Right lobe of liver (tissue), 6 donors: ENCODE data around the gene KXD1. TPM values are rescaled to one million over a fixed set of nuclear protein-coding genes. Genes with fewer than 3 reads are reported as not detected.

ENCODE experiments used
- ATAC-seq, 4 donors: fragments of 200-7000 bp; cut with Tn5 transposase; one replicate each; pipeline ENCODE4 v1.9.1; 2020; ENCODE audit warnings: mild to moderate bottlenecking in 4 of 4, moderate library complexity in 4 of 4
- DNase-seq, 3 donors: peaks; one replicate each; pipeline ENCODE4 v3.0.0-alpha.2; 2020
- H3K27ac ChIP-seq, 3 donors: fragments of 200-600 bp; one replicate each; pipeline ENCODE4 v1.8.0; 2022
- H3K27me3 ChIP-seq, 2 donors: fragments of 200-600 bp; one replicate each; pipeline ENCODE4 v1.8.0; 2022
- H3K36me3 ChIP-seq, 4 donors: fragments of 200-600 bp; sonication (generic) in 1 of 4; one replicate each; pipeline versions ENCODE4 v1.5.1 to v1.8.0; 2017 to 2022; ENCODE audit warnings: control low read depth in 1 of 4
- H3K4me1 ChIP-seq, 4 donors: fragments of 200-600 bp; sonication (generic) in 1 of 4; one replicate each; pipeline versions ENCODE4 v1.5.1 to v1.8.0; 2017 to 2022; ENCODE audit warnings: control low read depth in 1 of 4
- H3K4me3 ChIP-seq, 3 donors: fragments of 200-600 bp; one replicate each; pipeline ENCODE4 v1.8.0; 2022
- H3K9me3 ChIP-seq, 4 donors: fragments of 200-600 bp; sonication (generic) in 1 of 4; one replicate each; pipeline versions ENCODE4 v1.5.1 to v1.8.0; 2017 to 2022; ENCODE audit warnings: control low read depth in 1 of 4
- CTCF ChIP-seq, 4 donors: fragments of 200-600 bp in 3 of 4; fragments of 450-650 bp in 1 of 4; IDR thresholded peaks; one replicate each; pipeline versions ENCODE4 v1.5.1 to v1.8.0; 2016 to 2022; ENCODE audit warnings: antibody characterized with exemption in 4 of 4, mild to moderate bottlenecking in 2 of 4
- POLR2A ChIP-seq: fragments of 450-650 bp; IDR thresholded peaks from one replicate; pipeline ENCODE4 v1.6.1; 2017; ENCODE audit warnings: antibody characterized with exemption, mild to moderate bottlenecking
- WGBS: methylation state at CpG from one replicate; pipeline ENCODE4 v1.1.6; 2018; ENCODE audit warnings: low coverage, low lambda C conversion rate; ENCODE audit not compliant: insufficient coverage; ENCODE audit errors: missing lambda C conversion rate; 5-methylcytosine and 5-hydroxymethylcytosine counted together
- intact Hi-C, 2 donors: fragments of 100-400 bp; cut with DNase I; formaldehyde crosslinking; loops; one replicate each; pipeline versions ENCODE4 v1.11.2 to v1.14.1; 2022
- total RNA-seq, 6 experiments: library from RNA; depleted of rRNA in 2 of 6; stranded (reverse); fragments of >200 nt in 2 of 6; fragmentation: NEBNext Ultra II Directional in 3 of 6; extraction: Animal tissue kit (Norgen Biotek cat#: 25700) in 3 of 6; gene quantifications; one replicate each; pipeline versions ENCODE4 v1.1.0 to v1.2.4, GENCODE V29; 2016 to 2023
- donor health status: DM: no; HTN: yes; CAD: no.
- donor health status: DM: no; HTN: no; CAD: no.
- donor health status: DM: no; HTN: no; CAD: no.
- donor health status: DM: no; HTN: yes; CAD: no.
- donor health status: DM: no; HTN: yes; CAD: no.

Gene KXD1
- total RNA-seq, 6 experiments from 2014 or later, result 30.2 to 93.0 (median 36.1) TPM

DNA sequence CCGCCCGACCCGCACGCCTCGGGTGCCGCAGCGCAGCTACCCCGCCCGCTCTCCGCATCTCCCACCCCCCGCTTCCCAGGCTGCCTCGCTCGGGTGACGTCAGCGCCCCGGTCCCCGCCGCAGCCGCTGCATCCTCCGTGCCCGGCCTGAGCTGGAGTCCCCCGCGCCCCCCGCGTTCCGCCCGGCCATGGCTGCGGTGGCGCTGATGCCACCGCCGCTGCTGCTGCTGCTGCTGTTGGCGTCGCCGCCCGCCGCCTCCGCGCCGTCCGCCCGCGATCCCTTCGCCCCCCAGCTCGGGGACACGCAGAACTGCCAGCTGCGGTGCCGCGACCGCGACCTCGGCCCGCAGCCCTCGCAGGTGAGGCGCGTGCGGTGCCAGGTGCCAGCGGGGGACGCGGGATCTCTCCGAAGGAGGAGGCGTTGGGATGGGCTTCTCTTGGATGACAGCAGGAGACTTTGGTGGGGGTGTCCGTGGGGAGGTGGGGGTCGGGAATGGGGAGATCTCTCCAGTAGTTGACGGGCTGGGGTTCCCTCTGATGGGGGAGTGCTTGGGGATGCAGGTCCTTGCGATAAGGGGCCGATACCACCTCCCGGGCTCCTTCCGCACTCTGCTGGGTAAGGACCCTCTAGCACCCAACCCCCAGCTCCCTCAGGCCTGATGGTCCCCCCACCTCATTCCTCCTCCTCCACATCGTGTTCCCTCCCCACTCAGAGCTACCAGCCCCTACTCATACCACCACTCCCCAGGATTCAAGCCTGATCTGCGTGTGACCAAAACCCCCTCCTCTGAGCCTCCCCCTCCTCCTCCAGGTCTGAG is 55.3 kb downstream of the KXD1 start, which contains the start of gene TMEM59L:
Gene TMEM59L, plus strand, starts transcription at position 99 of the 817 bp plus-strand sequence. Its CDS starts 89 bp downstream, at position 188.
- ATAC-seq, result no peak

DNA sequence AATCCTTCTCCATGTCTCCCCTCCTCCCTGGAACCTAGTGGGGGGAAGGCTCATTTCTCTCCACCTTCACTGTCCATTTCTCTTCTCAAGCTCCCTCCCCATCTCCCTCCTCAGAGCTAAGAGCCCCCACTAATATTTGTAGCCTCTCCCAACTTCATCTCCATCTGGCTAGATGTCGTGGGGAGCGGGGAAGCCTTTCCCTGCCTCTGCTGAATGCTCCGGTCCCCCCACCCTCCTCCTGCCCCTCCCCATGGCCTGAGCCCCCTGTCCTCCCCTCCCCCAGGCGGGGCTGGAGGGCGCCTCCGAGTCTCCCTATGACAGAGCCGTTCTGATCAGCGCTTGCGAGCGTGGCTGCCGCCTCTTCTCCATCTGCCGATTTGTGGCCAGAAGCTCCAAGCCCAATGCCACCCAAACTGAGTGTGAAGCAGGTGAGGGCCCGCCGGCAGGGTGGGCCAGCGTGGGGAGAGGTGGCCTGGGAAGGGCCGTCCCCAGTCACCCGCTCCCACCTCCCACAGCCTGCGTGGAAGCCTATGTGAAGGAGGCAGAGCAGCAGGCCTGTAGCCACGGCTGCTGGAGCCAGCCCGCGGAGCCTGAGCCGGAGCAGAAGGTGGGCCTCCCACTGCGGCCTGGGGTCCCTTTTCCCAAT is 56.0 kb downstream of the KXD1 start:
- no peak for DNase-seq
- WGBS, result 3% methylated on average over 16 of the region's 23 CpGs
- no peak for ATAC-seq
- intact Hi-C loops, result no loop called here
- Histone ChIP-seq H3K36me3 (no peaks in the 10 kb centered on the region), H3K4me1 (peaks cover 0 to 3% (median 0%) of the 10 kb centered on the region in 4 donors), H3K9me3 (no peaks in the 10 kb centered on the region), H3K27me3 (peaks cover 0 to 15% of the 10 kb centered on the region in 2 donors), H3K27ac (no peak overlapping the region), H3K4me3 (no peak overlapping the region)
- TF ChIP-seq POLR2A (no peak), CTCF (IDR thresholded peaks at IDR 0.05) (no peak)

More for the DNA sequence above, 55.3 kb downstream of the KXD1 start, which contains the start of gene TMEM59L:
- H3K27me3 ChIP-seq, result peaks cover 0 to 20% of the 10 kb centered on the region in 2 donors
- H3K4me1 ChIP-seq, result peaks cover 0 to 3% (median 0%) of the 10 kb centered on the region in 4 donors
- intact Hi-C loops, result no loop called here
- H3K27ac ChIP-seq, result no peak within 1 kb of the TSS
- WGBS, result 0% methylated on average over 2 of the region's 70 CpGs
- no peak for TF ChIP-seq POLR2A
- TF ChIP-seq CTCF (IDR thresholded peaks at IDR 0.05), result no peak
- H3K36me3 ChIP-seq, result no peaks in the 10 kb centered on the region
- no peak for DNase-seq
- no peak within 1 kb of the TSS for H3K4me3 ChIP-seq
- H3K9me3 ChIP-seq, result no peaks in the 10 kb centered on the region

DNA sequence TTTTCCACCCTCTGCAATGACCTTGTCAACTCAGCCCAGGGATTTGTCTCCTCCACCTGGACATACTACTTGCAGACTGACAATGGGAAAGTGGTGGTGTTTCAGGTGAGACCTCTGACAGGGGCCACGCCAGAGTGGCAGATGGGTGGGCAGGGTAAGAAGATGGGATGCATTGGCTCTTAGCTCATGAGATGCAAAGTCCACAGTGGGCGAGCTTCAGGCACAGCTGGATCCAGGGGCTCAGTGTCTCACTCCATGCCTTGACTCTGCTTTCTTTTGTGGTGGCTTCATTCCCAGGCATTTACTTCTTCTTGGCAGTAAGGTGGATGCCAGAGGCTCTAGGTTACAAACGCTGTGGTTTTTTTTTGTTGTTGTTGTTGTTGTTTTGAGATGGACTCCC is 58.4 kb downstream of the KXD1 start:
- TF ChIP-seq POLR2A (no peak), CTCF (IDR thresholded peaks at IDR 0.05) (no peak)
- Histone ChIP-seq H3K27ac (no peak overlapping the region), H3K36me3 (no peaks in the 10 kb centered on the region), H3K4me1 (peaks cover 0 to 3% (median 0%) of the 10 kb centered on the region in 4 donors), H3K27me3 (peaks cover 0 to 6% of the 10 kb centered on the region in 2 donors), H3K9me3 (no peaks in the 10 kb centered on the region), H3K4me3 (no peak overlapping the region)
- 83% methylated on average over 1 of the region's 3 CpGs for WGBS
- DNase-seq, result no peak
- intact Hi-C loops, result no loop called here
- no peak for ATAC-seq

DNA sequence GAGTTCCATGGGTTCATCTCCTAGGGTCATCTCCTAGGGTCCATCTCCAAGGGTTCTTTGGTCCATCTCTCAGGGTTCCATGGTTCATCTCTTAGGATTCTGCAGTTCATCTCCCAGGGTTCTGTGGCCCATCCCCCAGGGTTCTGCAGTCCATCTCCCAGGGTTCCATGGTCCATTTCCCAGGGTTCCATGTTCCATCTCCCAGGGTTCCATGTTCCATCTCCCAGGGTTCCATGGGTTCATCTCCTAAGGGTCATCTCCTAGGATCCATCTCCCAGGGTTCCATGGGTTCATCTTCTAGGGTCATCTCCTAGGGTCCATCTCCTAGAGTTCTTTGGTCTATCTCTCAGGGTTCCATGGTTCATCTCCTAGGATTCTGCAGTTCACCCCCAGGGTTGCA is 59.9 kb downstream of the KXD1 start:
- Histone ChIP-seq H3K9me3 (no peaks in the 10 kb centered on the region), H3K36me3 (no peaks in the 10 kb centered on the region), H3K27me3 (no peaks in the 10 kb centered on the region), H3K4me3 (no peak overlapping the region), H3K4me1 (peaks cover 0 to 3% (median 0%) of the 10 kb centered on the region in 4 donors), H3K27ac (no peak overlapping the region)
- DNase-seq, result no peak
- TF ChIP-seq CTCF (IDR thresholded peaks at IDR 0.05) (no peak), POLR2A (no peak)
- no peak for ATAC-seq
- intact Hi-C loops, result no loop called here
